ENCODE measurements around the gene AFAP1L2. TPM values are rescaled to one million over a fixed set of nuclear protein-coding genes. Genes with fewer than 3 reads are reported as not detected.

AFAP1L2 gene
- total RNA-seq, 4 donors from 2014 or later = 6.5 to 35.5 (median 12.9) TPM

DNA sequence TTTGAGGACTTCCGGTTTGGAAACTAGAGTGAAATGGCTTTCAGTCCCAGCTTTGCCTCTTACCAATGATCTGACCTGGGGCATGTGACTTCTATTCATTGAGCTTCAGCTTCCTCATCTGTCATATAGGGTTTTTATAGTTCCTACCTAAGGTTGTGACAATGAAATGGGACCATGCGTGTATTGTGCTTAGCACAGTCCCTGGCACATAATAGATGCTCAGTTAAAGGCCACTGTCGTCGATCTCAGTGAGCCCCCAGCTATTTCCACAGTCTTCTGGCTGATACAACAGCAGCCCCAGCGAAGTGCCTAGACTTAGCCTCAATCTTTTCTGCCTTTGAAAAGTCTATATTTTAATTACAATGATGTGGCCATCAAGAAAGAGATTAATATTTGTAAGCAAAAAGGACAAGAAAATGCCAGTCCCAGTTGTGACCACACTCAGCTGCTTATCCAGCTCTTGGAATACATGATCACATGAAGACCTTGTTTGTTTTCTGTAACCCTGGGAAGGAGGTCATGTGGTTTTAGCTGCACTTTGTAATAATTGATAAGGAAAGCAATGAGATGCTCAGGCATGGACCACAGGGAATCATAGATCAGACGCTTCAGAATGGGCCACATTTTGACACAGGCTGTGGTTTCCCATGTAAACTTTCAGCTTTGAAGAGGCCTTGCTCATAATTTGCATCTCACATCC lies 120.6 kb downstream of the AFAP1L2 start:
- Histone ChIP-seq H3K36me3 (no peaks in the 10 kb centered on the region), H3K27ac (no peak overlapping the region), H3K4me1 (no peaks in the 10 kb centered on the region), H3K27me3 (no peaks in the 10 kb centered on the region), H3K4me3 (no peak overlapping the region), H3K9me3 (no peaks in the 10 kb centered on the region)
- no peak for TF ChIP-seq POLR2A (IDR thresholded peaks at IDR 0.05)
- TF ChIP-seq, protein P1, sequence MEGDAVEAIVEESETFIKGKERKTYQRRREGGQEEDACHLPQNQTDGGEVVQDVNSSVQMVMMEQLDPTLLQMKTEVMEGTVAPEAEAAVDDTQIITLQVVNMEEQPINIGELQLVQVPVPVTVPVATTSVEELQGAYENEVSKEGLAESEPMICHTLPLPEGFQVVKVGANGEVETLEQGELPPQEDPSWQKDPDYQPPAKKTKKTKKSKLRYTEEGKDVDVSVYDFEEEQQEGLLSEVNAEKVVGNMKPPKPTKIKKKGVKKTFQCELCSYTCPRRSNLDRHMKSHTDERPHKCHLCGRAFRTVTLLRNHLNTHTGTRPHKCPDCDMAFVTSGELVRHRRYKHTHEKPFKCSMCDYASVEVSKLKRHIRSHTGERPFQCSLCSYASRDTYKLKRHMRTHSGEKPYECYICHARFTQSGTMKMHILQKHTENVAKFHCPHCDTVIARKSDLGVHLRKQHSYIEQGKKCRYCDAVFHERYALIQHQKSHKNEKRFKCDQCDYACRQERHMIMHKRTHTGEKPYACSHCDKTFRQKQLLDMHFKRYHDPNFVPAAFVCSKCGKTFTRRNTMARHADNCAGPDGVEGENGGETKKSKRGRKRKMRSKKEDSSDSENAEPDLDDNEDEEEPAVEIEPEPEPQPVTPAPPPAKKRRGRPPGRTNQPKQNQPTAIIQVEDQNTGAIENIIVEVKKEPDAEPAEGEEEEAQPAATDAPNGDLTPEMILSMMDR (IDR thresholded peaks at IDR 0.05) = no peak
- peak in 1 of 3 donors; percentile 9 for DNase-seq

DNA sequence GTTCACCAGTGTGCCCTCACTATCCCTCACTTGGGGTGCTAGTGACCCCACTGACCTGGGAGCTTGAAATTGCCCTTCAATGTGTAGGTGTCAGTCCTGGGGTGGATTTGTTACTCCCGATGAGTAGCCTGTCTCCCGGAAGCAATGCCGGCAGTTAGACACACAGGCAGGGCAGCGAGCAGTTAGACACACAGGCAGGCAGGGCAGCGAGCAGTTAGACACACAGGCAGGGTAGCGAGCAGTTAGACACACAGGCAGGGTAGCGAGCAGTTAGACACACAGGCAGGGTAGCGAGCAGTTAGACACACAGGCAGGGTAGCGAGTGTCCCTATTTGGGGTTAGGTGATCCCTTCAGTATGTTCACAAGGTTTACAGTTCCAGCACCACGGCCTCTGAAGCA lies 121.2 kb downstream of the AFAP1L2 start:
- Histone ChIP-seq H3K27ac (no peak overlapping the region), H3K27me3 (no peaks in the 10 kb centered on the region), H3K4me3 (no peak overlapping the region), H3K36me3 (no peaks in the 10 kb centered on the region), H3K4me1 (no peaks in the 10 kb centered on the region), H3K9me3 (no peaks in the 10 kb centered on the region)
- no peak for DNase-seq
- TF ChIP-seq, protein P1 (IDR thresholded peaks at IDR 0.05) = no peak
- TF ChIP-seq POLR2A (IDR thresholded peaks at IDR 0.05) = no peak

DNA sequence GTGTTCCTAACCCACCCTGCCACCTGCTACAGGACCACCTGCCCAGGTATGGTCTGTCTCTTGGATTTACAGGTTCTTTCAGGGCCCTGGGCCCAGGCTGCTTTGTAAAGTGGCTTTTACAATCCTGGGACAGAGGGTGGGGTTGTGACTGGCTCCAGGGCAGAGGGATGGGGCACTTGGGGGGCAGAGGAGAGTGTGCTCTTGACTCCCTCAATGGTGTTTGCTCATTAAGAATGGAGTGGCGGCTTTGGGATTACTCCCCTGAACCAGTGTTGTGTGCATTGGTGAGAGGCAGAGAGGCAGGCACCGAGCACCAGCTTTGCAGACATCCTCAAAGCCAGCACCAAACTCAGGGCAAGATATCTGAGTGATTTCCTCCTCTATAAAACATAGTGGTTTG lies 121.8 kb downstream of the AFAP1L2 start:
- H3K27ac ChIP-seq = no peak overlapping the region
- TF ChIP-seq, protein P1 (IDR thresholded peaks at IDR 0.05) = no peak
- TF ChIP-seq POLR2A (IDR thresholded peaks at IDR 0.05) = no peak
- H3K4me1 ChIP-seq = no peaks in the 10 kb centered on the region
- H3K9me3 ChIP-seq = no peaks in the 10 kb centered on the region
- no peaks in the 10 kb centered on the region for H3K27me3 ChIP-seq
- no peak overlapping the region for H3K4me3 ChIP-seq
- DNase-seq = no peak
- no peaks in the 10 kb centered on the region for H3K36me3 ChIP-seq

DNA sequence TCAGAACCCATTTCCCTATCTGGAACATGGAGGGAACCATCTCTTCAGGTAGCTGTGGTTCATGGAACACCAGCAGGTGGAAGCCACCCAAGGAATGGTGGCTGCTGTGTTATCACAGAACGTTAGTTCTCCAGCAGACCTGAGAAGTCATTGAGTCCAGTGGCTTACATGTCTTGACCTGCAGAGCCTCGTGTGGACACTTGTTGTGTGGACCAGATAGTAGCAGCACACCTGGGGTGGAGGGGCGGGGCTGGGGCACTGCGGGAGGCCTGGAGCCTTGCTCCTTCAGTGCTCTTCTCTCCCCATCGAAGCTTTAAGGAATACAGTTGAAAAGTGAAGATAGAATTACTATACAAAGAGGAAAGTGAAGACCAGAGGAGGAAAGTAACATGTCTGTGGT lies 122.8 kb downstream of the AFAP1L2 start:
- peak in 1 of 3 donors; percentile 45 for DNase-seq
- Histone ChIP-seq H3K9me3 (no peaks in the 10 kb centered on the region), H3K27ac (no peak overlapping the region), H3K27me3 (no peaks in the 10 kb centered on the region), H3K4me1 (no peaks in the 10 kb centered on the region), H3K4me3 (no peak overlapping the region), H3K36me3 (no peaks in the 10 kb centered on the region)
- no peak for TF ChIP-seq POLR2A (IDR thresholded peaks at IDR 0.05)
- TF ChIP-seq, protein P1 (IDR thresholded peaks at IDR 0.05) = no peak

DNA sequence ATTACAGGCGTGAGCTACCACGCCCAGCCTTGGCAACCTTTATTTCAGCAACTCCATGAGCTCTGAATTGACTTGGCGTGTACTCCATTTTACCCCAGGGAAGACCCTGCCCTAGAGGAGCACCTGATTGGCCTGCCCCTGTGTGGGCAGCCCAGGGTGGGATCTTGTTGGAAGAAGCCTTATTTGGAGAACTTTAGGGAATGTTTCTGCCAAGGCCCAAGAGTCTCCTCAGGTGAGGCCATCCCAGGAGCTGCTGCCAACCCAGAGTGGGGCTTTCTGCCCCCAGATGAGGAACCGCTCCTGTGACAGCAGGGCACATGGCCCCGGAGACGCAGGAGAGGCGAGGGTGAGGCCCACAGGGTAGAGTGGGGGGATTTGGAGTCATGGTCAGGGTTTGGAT lies 123.3 kb downstream of the AFAP1L2 start:
- no peaks in the 10 kb centered on the region for H3K4me1 ChIP-seq
- H3K27me3 ChIP-seq = no peaks in the 10 kb centered on the region
- H3K4me3 ChIP-seq = no peak overlapping the region
- no peaks in the 10 kb centered on the region for H3K9me3 ChIP-seq
- H3K36me3 ChIP-seq = no peaks in the 10 kb centered on the region
- TF ChIP-seq, protein P1 (IDR thresholded peaks at IDR 0.05) = no peak
- TF ChIP-seq POLR2A (IDR thresholded peaks at IDR 0.05) = no peak
- peak in 1 of 3 donors; percentile 19 for DNase-seq
- no peak overlapping the region for H3K27ac ChIP-seq

All from Peyer's patch (tissue), 4 donors.